HepG2 (cell line): ENCODE data around the gene VSX1. TPM values are rescaled to one million over a fixed set of nuclear protein-coding genes. Genes with fewer than 3 reads are reported as not detected.

ENCODE experiments used
- BRF2 ChIP-seq: sonication (generic); formaldehyde crosslinking; IDR thresholded peaks from 2 replicates; pipeline ENCODE4 v1.8.1; 2022; ENCODE audit warnings: mild to moderate bottlenecking, missing genetic modification reagents
- HIVEP1 ChIP-seq: sonication (generic); formaldehyde crosslinking; IDR thresholded peaks from 2 replicates; pipeline ENCODE4 v1.4.0; 2020; ENCODE audit warnings: mild to moderate bottlenecking, missing genetic modification reagents
- HNRNPUL1 ChIP-seq: fragments of 200-400 bp; formaldehyde crosslinking; IDR thresholded peaks from 2 replicates; pipeline ENCODE4 v1.6.1; 2017; ENCODE audit warnings: low read depth, mild to moderate bottlenecking, low read length, moderate library complexity
- IKZF4 ChIP-seq: sonication (generic); formaldehyde crosslinking; IDR thresholded peaks from 2 replicates; pipeline ENCODE4 v1.5.1; 2020; ENCODE audit warnings: borderline replicate concordance, mild to moderate bottlenecking, low read depth, missing genetic modification reagents; ENCODE audit errors: not compliant biosample characterization
- NFE2L1 ChIP-seq: sonication (generic); formaldehyde crosslinking; IDR thresholded peaks from 2 replicates; pipeline ENCODE4 v1.4.0; 2020; ENCODE audit warnings: missing genetic modification reagents, mild to moderate bottlenecking, borderline replicate concordance
- NR0B2 ChIP-seq: sonication (generic); formaldehyde crosslinking; IDR thresholded peaks from 2 replicates; pipeline ENCODE4 v1.4.0; 2020; ENCODE audit warnings: mild to moderate bottlenecking, missing genetic modification reagents
- NR2F6 ChIP-seq, 2 experiments: IDR thresholded peaks; 2 replicates each; pipeline ENCODE4 v1.6.1; 2016; ENCODE audit warnings: antibody characterized with exemption in 1 of 2, mild to moderate bottlenecking in 1 of 2
- PHF8 ChIP-seq: sonication (generic); formaldehyde crosslinking; IDR thresholded peaks from 2 replicates; pipeline ENCODE4 v1.5.0; 2020; ENCODE audit warnings: missing genetic modification reagents
- RNF219 ChIP-seq: sonication (generic); formaldehyde crosslinking; IDR thresholded peaks from 2 replicates; pipeline ENCODE4 v1.5.0; 2020; ENCODE audit warnings: mild to moderate bottlenecking, missing genetic modification reagents
- TCF7L2 ChIP-seq: IDR thresholded peaks from 2 replicates; pipeline ENCODE4 v1.6.1; 2011; ENCODE audit warnings: mild to moderate bottlenecking, low read depth, low read length, moderate library complexity
- ZBTB33 ChIP-seq: sonication (generic); formaldehyde crosslinking; IDR thresholded peaks from 2 replicates; pipeline ENCODE4 v1.4.0; 2020; ENCODE audit warnings: missing genetic modification reagents
- ZBTB42 ChIP-seq: sonication (generic); formaldehyde crosslinking; IDR thresholded peaks from 2 replicates; pipeline ENCODE4 v1.5.0; 2020; ENCODE audit warnings: mild to moderate bottlenecking, missing genetic modification reagents
- ZNF235 ChIP-seq: sonication (generic); formaldehyde crosslinking; IDR thresholded peaks from 2 replicates; pipeline ENCODE4 v1.8.1; 2023; ENCODE audit warnings: mild to moderate bottlenecking, missing genetic modification reagents, borderline replicate concordance
- ZNF263 ChIP-seq: sonication (generic); formaldehyde crosslinking; IDR thresholded peaks from 2 replicates; pipeline ENCODE4 v1.4.0; 2020; ENCODE audit warnings: missing genetic modification reagents
- ZNF326 ChIP-seq: sonication (generic); formaldehyde crosslinking; IDR thresholded peaks from 2 replicates; pipeline ENCODE4 v1.4.0; 2020; ENCODE audit warnings: missing genetic modification reagents, borderline replicate concordance
- ZNF616 ChIP-seq: sonication (generic); formaldehyde crosslinking; IDR thresholded peaks from 2 replicates; pipeline ENCODE4 v1.5.0; 2020; ENCODE audit warnings: low read depth, mild to moderate bottlenecking, missing genetic modification reagents
- ZNF687 ChIP-seq: sonication (generic); formaldehyde crosslinking; IDR thresholded peaks from 2 replicates; pipeline ENCODE4 v1.5.1; 2020; ENCODE audit warnings: mild to moderate bottlenecking, missing genetic modification reagents, moderate library complexity
- ZNF775 ChIP-seq: sonication (generic); formaldehyde crosslinking; IDR thresholded peaks from 2 replicates; pipeline ENCODE4 v1.4.0; 2020; ENCODE audit warnings: missing genetic modification reagents, mild to moderate bottlenecking, moderate library complexity, borderline replicate concordance
- polyA plus RNA-seq, 8 experiments: library from polyadenylated mRNA; depleted of rRNA in 3 of 8; stranded (reverse) in 7 of 8; unstranded in 1 of 8; fragments of >200 nt; fragmentation: Illumina TruSeq in 4 of 8; extraction: Trizol in 4 of 8; gene quantifications; 2 replicates each; pipeline versions ENCODE4 v1.2.1 to v1.2.3, GENCODE V29; 2011 to 2016; ENCODE audit warnings: low read depth in 4 of 8, missing spikeins in 1 of 8, mixed read lengths in 1 of 8; ENCODE audit not compliant: insufficient read depth in 1 of 8
- total RNA-seq, 5 experiments: library from RNA; depleted of rRNA; stranded (reverse); fragments of >200 nt; fragmentation: Illumina TruSeq; extraction: Trizol; gene quantifications; 2 replicates each; pipeline ENCODE4 v1.2.3, GENCODE V29; 2016; ENCODE audit warnings: low read depth in 1 of 5

The VSX1 gene
- total and polyA plus RNA-seq, 2 of the 13 experiments (the other 11 are each of a cell fraction or from before 2014, with no cell fraction given): 0.04 TPM; not detected in 1

GRCh38 chr20:25030007-25030648 is 51.8 kb downstream of the VSX1 start (continued):
- TF ChIP-seq ZNF687 (CRISPR knock-in tag) (peak; percentile 40; the same call in 1 of the 2 replicates), ZNF263 (CRISPR knock-in tag) (peak; percentile 16; the same call in 1 of the 2 replicates), NFE2L1 (CRISPR knock-in tag) (no peak), PHF8 (CRISPR knock-in tag) (no peak), NR0B2 (CRISPR knock-in tag) (0 out of 2 replicates have a peak, but pooled peaks have one; percentile 4), ZBTB33 (no peak), TCF7L2 (no peak), HIVEP1 (peak; percentile 34; the same call in 1 of the 2 replicates), IKZF4 (CRISPR knock-in tag) (no peak), ZBTB42 (no peak), ZNF775 (no peak), RNF219 (CRISPR knock-in tag) (no peak), BRF2 (CRISPR knock-in tag) (no peak), ZNF616 (CRISPR knock-in tag) (no peak), HNRNPUL1 (no peak), NR2F6 (IDR thresholded peaks at IDR 0.05) (no peak), NR2F6 (CRISPR knock-in tag; IDR thresholded peaks at IDR 0.05) (peak; percentile 35; the same call in 1 of the 2 replicates), ZNF326 (CRISPR knock-in tag) (no peak), ZNF235 (no peak)
